Neural progenitor cell (in vitro differentiated cells): ENCODE results near the gene PAPSS2.

ENCODE experiments used
- CTCF ChIP-seq: fragments of 200-600 bp; sonication (generic); IDR thresholded peaks from 2 replicates; pipeline ENCODE4 v1.5.1; 2017; ENCODE audit warnings: antibody characterized with exemption, mild to moderate bottlenecking
- EZH2 ChIP-seq: fragments of 200-600 bp; sonication (generic); IDR thresholded peaks from 2 replicates; pipeline ENCODE4 v1.6.1; 2017; ENCODE audit warnings: antibody characterized with exemption, mild to moderate bottlenecking, moderate library complexity
- EZH2phosphoT487 ChIP-seq: fragments of 200-600 bp; sonication (generic); IDR thresholded peaks from 2 replicates; pipeline ENCODE4 v1.6.1; 2017; ENCODE audit warnings: antibody characterized with exemption

- no peak for TF ChIP-seq CTCF
- no peak for TF ChIP-seq EZH2phosphoT487
- no peak for TF ChIP-seq EZH2
Measured at GRCh38 chr10:87782721-87783120, 123.0 kb downstream of the PAPSS2 start.
